HEK293 (cell line): Measurements from ENCODE around the gene SLC38A10.

ENCODE experiments used
- CTCF ChIA-PET: fragments of 350-600 bp; formaldehyde crosslinking; extraction: SDS; loops from one replicate; lab custom pipeline; 2021; ENCODE audit warnings: antibody characterized with exemption; lab: Yijun Ruan, JAX
- POLR2A ChIA-PET: fragments of 300-600 bp; formaldehyde crosslinking; extraction: SDS; loops from one replicate; lab custom pipeline; 2020; ENCODE audit warnings: antibody characterized with exemption, inconsistent platforms; lab: Yijun Ruan, JAX
- H3K27ac ChIP-seq: fragments of 200-500 bp; sonication (Bioruptor generic); 2 replicates; pipeline ENCODE4 v1.5.1; 2014; ENCODE audit warnings: low read depth, low read length, control low read depth, inconsistent platforms; ENCODE audit errors: extremely low read depth
- H3K36me3 ChIP-seq, 2 experiments: fragments of 200-500 bp in 1 of 2; sonication (Bioruptor generic) in 1 of 2; 1 replicate in 1 of 2; 2 replicates in 1 of 2; pipeline ENCODE4 v1.5.1; 2014 to 2017; ENCODE audit warnings: inconsistent platforms in 2 of 2, low read length in 2 of 2; ENCODE audit not compliant: control insufficient read depth in 2 of 2, insufficient read depth in 1 of 2
- H3K4me1 ChIP-seq: fragments of 200-500 bp; sonication (Bioruptor generic); 2 replicates; pipeline ENCODE4 v1.5.1; 2014; ENCODE audit warnings: mild to moderate bottlenecking, low read length, inconsistent platforms; ENCODE audit not compliant: control insufficient read depth, insufficient read depth
- H3K4me3 ChIP-seq: 2 replicates; pipeline ENCODE4 v1.5.1; 2011; ENCODE audit warnings: low read depth, mild to moderate bottlenecking, control low read depth, low read length, moderate library complexity
- H3K9me3 ChIP-seq: fragments of 200-500 bp; sonication (Bioruptor generic); 2 replicates; pipeline ENCODE4 v1.5.1; 2014; ENCODE audit warnings: low read depth, low read length, inconsistent platforms; ENCODE audit not compliant: control insufficient read depth, insufficient read depth
- GFI1B ChIP-seq: fragments of 450-650 bp; formaldehyde crosslinking; IDR thresholded peaks from 2 replicates; pipeline ENCODE4 v1.5.1; 2016; ENCODE audit warnings: missing biosample characterization, missing genetic modification characterization
- GLI2 ChIP-seq: fragments of 450-650 bp; formaldehyde crosslinking; IDR thresholded peaks from 2 replicates; pipeline ENCODE4; 2017; ENCODE audit warnings: missing biosample characterization, missing genetic modification characterization, low read depth, borderline replicate concordance
- HOXC10 ChIP-seq: sonication (generic); formaldehyde crosslinking; IDR thresholded peaks from 2 replicates; pipeline ENCODE4 v1.8.1; 2023; ENCODE audit warnings: mild to moderate bottlenecking, missing genetic modification reagents
- IKZF3 ChIP-seq: fragments of 450-650 bp; IDR thresholded peaks from 2 replicates; pipeline ENCODE4 v1.5.0; 2018; ENCODE audit warnings: missing biosample characterization, mild to moderate bottlenecking, missing genetic modification characterization, moderate library complexity
- KLF9 ChIP-seq: fragments of 450-650 bp; formaldehyde crosslinking; IDR thresholded peaks from 2 replicates; pipeline ENCODE4 v1.5.1; 2016; ENCODE audit warnings: missing biosample characterization, missing genetic modification characterization, low read depth
- MYNN ChIP-seq: fragments of 450-650 bp; formaldehyde crosslinking; IDR thresholded peaks from 2 replicates; pipeline ENCODE4 v1.5.1; 2016; ENCODE audit warnings: missing biosample characterization, missing genetic modification characterization, borderline replicate concordance
- OSR2 ChIP-seq: fragments of 450-650 bp; formaldehyde crosslinking; IDR thresholded peaks from 2 replicates; pipeline ENCODE4 v1.5.1; 2016; ENCODE audit warnings: missing biosample characterization, missing genetic modification characterization
- SP3 ChIP-seq: fragments of 450-650 bp; formaldehyde crosslinking; IDR thresholded peaks from 2 replicates; pipeline ENCODE4 v1.5.1; 2016; ENCODE audit warnings: missing biosample characterization, missing genetic modification characterization
- TRIM28 ChIP-seq: IDR thresholded peaks from 2 replicates; pipeline ENCODE4 v1.6.1; 2011; ENCODE audit warnings: low read length, control low read depth, borderline replicate concordance
- ZBTB8A ChIP-seq: fragments of 450-650 bp; formaldehyde crosslinking; IDR thresholded peaks from 2 replicates; pipeline ENCODE4 v1.5.1; 2016; ENCODE audit warnings: missing biosample characterization, missing genetic modification characterization
- ZNF2 ChIP-seq: fragments of 450-650 bp; formaldehyde crosslinking; IDR thresholded peaks from 2 replicates; pipeline ENCODE4 v1.5.1; 2016; ENCODE audit warnings: missing biosample characterization, missing genetic modification characterization
- ZNF214 ChIP-seq: fragments of 450-650 bp; formaldehyde crosslinking; IDR thresholded peaks from 2 replicates; pipeline ENCODE4 v1.5.1; 2017; ENCODE audit warnings: missing biosample characterization, mild to moderate bottlenecking, missing genetic modification characterization, borderline replicate concordance
- ZNF248 ChIP-seq: fragments of 450-650 bp; formaldehyde crosslinking; IDR thresholded peaks from 2 replicates; pipeline ENCODE4 v1.5.1; 2017; ENCODE audit warnings: missing biosample characterization, missing genetic modification characterization
- ZNF391 ChIP-seq: fragments of 450-650 bp; formaldehyde crosslinking; IDR thresholded peaks from 2 replicates; pipeline ENCODE4 v1.5.1; 2016; ENCODE audit warnings: low read depth, missing biosample characterization, missing genetic modification characterization, borderline replicate concordance
- ZNF394 ChIP-seq: fragments of 450-650 bp; formaldehyde crosslinking; IDR thresholded peaks from 2 replicates; pipeline ENCODE4 v1.5.1; 2016; ENCODE audit warnings: missing biosample characterization, missing genetic modification characterization, mild to moderate bottlenecking, moderate library complexity, borderline replicate concordance
- ZNF544 ChIP-seq: fragments of 450-650 bp; formaldehyde crosslinking; IDR thresholded peaks from 2 replicates; pipeline ENCODE4 v1.5.0; 2017; ENCODE audit warnings: missing biosample characterization, missing genetic modification characterization
- ZNF548 ChIP-seq: fragments of 450-650 bp; formaldehyde crosslinking; IDR thresholded peaks from 2 replicates; pipeline ENCODE4 v1.5.1; 2016; ENCODE audit warnings: missing biosample characterization, missing genetic modification characterization
- ZNF560 ChIP-seq: fragments of 450-650 bp; formaldehyde crosslinking; IDR thresholded peaks from 2 replicates; pipeline ENCODE4 v1.5.1; 2017; ENCODE audit warnings: missing biosample characterization, missing genetic modification characterization, borderline replicate concordance
- ZNF561 ChIP-seq: fragments of 450-650 bp; IDR thresholded peaks from 2 replicates; pipeline ENCODE4 v1.5.1; 2018; ENCODE audit warnings: missing biosample characterization, missing genetic modification characterization, borderline replicate concordance
- ZNF596 ChIP-seq: fragments of 450-650 bp; IDR thresholded peaks from 2 replicates; pipeline ENCODE4 v1.5.0; 2018; ENCODE audit warnings: missing biosample characterization, mild to moderate bottlenecking, missing genetic modification characterization, moderate library complexity
- ZNF624 ChIP-seq: fragments of 450-650 bp; formaldehyde crosslinking; IDR thresholded peaks from 2 replicates; pipeline ENCODE4 v1.5.1; 2017; ENCODE audit warnings: missing biosample characterization, missing genetic modification characterization
- ZNF660 ChIP-seq: fragments of 450-650 bp; IDR thresholded peaks from 2 replicates; pipeline ENCODE4 v1.5.1; 2018; ENCODE audit warnings: missing biosample characterization, mild to moderate bottlenecking, missing genetic modification characterization
- ZNF791 ChIP-seq: fragments of 450-650 bp; formaldehyde crosslinking; IDR thresholded peaks from 2 replicates; pipeline ENCODE4 v1.5.1; 2016; ENCODE audit warnings: missing biosample characterization, missing genetic modification characterization
- ZXDB ChIP-seq: fragments of 450-650 bp; formaldehyde crosslinking; IDR thresholded peaks from 2 replicates; pipeline ENCODE4 v1.5.1; 2016; ENCODE audit warnings: missing biosample characterization, missing genetic modification characterization
- TF ChIP-seq, protein P1 (sequence below): fragments of 450-650 bp; formaldehyde crosslinking; IDR thresholded peaks from 2 replicates; pipeline ENCODE4 v1.5.1; 2016; ENCODE audit warnings: missing biosample characterization, missing genetic modification characterization
- TF ChIP-seq, protein P2 (sequence below): fragments of 450-650 bp; formaldehyde crosslinking; IDR thresholded peaks from 2 replicates; pipeline ENCODE4 v1.5.0; 2017; ENCODE audit warnings: missing biosample characterization, missing genetic modification characterization, borderline replicate concordance
- TF ChIP-seq, protein P3 (sequence below): fragments of 450-650 bp; formaldehyde crosslinking; IDR thresholded peaks from 2 replicates; pipeline ENCODE4 v1.5.1; 2016; ENCODE audit warnings: missing biosample characterization, missing genetic modification characterization

SLC38A10 gene

DNA sequence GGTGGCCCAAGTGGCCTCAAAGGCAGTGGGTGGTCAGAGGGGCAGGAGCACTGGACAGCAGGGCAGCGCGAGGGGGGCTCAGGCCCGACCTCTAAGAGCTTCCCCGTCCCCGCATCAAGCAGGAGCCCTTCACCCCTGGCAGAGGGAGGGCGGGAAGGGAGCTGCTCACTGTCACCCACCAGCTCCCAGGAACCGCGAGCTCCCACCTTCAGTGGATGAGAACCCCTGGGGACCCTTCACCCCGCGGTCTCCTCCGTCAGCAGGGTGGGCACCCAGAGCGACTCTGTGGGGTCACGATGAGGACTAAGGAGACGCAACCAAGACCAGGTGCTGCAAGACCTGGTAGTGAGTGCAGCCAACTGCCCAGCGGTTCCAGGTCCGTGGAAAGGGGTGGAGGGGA, 86.0 kb downstream of the SLC38A10 start:
- POLR2A ChIA-PET, result interaction anchor here (0.6 kb wide), 1 partner anchor 320 kb away, joined by 3 read pairs; no protein-coding TSS in a partner anchor
- H3K4me3 ChIP-seq, result no peak overlapping the region
- H3K27ac ChIP-seq, result no peak overlapping the region
- H3K36me3 ChIP-seq, result peaks cover 17 to 43% of the 10 kb centered on the region in 2 experiments; a peak in 2 of 3 replicates
- H3K9me3 ChIP-seq, result no peaks in the 10 kb centered on the region
- CTCF ChIA-PET, result no interaction called here
- no peaks in the 10 kb centered on the region for H3K4me1 ChIP-seq
- TF ChIP-seq ZXDB (tag by site-specific recombination) (no peak), ZNF391 (no peak), ZNF660 (tag by site-specific recombination) (no peak), ZNF791 (tag by site-specific recombination) (no peak), OSR2 (tag by site-specific recombination) (no peak), ZBTB8A (no peak), ZNF394 (tag by site-specific recombination) (no peak), TRIM28 (no peak), ZNF544 (no peak), ZNF624 (tag by site-specific recombination) (no peak), MYNN (tag by site-specific recombination) (no peak), GFI1B (tag by site-specific recombination) (no peak), ZNF2 (tag by site-specific recombination) (no peak), ZNF561 (tag by site-specific recombination) (no peak)
- TF ChIP-seq, protein P1, sequence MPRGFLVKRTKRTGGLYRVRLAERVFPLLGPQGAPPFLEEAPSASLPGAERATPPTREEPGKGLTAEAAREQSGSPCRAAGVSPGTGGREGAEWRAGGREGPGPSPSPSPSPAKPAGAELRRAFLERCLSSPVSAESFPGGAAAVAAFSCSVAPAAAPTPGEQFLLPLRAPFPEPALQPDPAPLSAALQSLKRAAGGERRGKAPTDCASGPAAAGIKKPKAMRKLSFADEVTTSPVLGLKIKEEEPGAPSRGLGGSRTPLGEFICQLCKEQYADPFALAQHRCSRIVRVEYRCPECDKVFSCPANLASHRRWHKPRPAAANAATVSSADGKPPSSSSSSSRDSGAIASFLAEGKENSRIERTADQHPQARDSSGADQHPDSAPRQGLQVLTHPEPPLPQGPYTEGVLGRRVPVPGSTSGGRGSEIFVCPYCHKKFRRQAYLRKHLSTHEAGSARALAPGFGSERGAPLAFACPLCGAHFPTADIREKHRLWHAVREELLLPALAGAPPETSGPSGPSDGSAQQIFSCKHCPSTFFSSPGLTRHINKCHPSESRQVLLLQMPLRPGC (tag by site-specific recombination), result no peak
- TF ChIP-seq, protein P2, sequence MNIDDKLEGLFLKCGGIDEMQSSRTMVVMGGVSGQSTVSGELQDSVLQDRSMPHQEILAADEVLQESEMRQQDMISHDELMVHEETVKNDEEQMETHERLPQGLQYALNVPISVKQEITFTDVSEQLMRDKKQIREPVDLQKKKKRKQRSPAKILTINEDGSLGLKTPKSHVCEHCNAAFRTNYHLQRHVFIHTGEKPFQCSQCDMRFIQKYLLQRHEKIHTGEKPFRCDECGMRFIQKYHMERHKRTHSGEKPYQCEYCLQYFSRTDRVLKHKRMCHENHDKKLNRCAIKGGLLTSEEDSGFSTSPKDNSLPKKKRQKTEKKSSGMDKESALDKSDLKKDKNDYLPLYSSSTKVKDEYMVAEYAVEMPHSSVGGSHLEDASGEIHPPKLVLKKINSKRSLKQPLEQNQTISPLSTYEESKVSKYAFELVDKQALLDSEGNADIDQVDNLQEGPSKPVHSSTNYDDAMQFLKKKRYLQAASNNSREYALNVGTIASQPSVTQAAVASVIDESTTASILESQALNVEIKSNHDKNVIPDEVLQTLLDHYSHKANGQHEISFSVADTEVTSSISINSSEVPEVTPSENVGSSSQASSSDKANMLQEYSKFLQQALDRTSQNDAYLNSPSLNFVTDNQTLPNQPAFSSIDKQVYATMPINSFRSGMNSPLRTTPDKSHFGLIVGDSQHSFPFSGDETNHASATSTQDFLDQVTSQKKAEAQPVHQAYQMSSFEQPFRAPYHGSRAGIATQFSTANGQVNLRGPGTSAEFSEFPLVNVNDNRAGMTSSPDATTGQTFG (tag by site-specific recombination), result no peak

DNA sequence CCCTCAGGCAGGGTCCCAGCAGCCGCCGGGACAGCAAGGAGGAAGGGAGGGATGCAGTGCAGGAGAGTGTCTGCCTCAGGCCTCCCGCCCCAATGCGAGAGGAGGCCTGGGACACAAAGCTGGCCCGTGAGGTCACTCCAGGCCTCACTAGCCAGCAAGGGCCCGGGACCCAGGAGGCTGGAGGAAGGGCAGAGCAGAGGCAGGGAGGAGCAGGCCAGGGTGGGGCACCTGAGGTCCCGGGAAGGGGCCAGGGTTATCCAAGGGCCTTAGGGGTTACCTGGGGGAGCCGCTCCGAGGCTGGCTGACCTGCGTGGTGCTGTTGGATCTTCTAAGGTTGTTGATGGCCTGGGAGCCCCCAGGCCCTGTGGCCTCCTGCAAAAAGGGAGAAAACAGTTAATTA, 86.5 kb downstream of the SLC38A10 start:
- no peak for TF ChIP-seq ZNF548 (tag by site-specific recombination)
- TF ChIP-seq ZNF560 (tag by site-specific recombination), result no peak
- TF ChIP-seq ZNF214, result no peak
- no peak for TF ChIP-seq GLI2
- TF ChIP-seq ZNF596, result no peak
- TF ChIP-seq, protein P3, sequence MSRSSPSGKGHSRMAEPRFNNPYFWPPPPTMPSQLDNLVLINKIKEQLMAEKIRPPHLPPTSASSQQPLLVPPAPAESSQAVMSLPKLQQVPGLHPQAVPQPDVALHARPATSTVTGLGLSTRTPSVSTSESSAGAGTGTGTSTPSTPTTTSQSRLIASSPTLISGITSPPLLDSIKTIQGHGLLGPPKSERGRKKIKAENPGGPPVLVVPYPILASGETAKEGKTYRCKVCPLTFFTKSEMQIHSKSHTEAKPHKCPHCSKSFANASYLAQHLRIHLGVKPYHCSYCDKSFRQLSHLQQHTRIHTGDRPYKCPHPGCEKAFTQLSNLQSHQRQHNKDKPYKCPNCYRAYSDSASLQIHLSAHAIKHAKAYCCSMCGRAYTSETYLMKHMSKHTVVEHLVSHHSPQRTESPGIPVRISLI (tag by site-specific recombination), result no peak
- TF ChIP-seq IKZF3 (tag by site-specific recombination), result no peak
- no peak for TF ChIP-seq ZNF394 (tag by site-specific recombination)
- no peak for TF ChIP-seq SP3
- no peak for TF ChIP-seq KLF9 (tag by site-specific recombination)
- no peak for TF ChIP-seq HOXC10 (CRISPR knock-in tag)
- TF ChIP-seq ZNF248, result no peak
- no peaks in the 10 kb centered on the region for H3K4me1 ChIP-seq
- peaks cover 17 to 47% of the 10 kb centered on the region in 2 experiments; a peak in 2 of 3 replicates for H3K36me3 ChIP-seq
- POLR2A ChIA-PET, result interaction anchor here (0.6 kb wide), 1 partner anchor 319 kb away, joined by 3 read pairs; no protein-coding TSS in a partner anchor
- no peak overlapping the region for H3K4me3 ChIP-seq
- no peaks in the 10 kb centered on the region for H3K9me3 ChIP-seq
- no peak overlapping the region for H3K27ac ChIP-seq
- CTCF ChIA-PET, result no interaction called here
